ENCODE results near the gene MUSTN1. TPM values are rescaled to one million over a fixed set of nuclear protein-coding genes. Genes with fewer than 3 reads are reported as not detected.

MUSTN1 gene
- total RNA-seq, 4 donors from 2014 or later: 5.5 to 13.1 (median 7.9) TPM

DNA sequence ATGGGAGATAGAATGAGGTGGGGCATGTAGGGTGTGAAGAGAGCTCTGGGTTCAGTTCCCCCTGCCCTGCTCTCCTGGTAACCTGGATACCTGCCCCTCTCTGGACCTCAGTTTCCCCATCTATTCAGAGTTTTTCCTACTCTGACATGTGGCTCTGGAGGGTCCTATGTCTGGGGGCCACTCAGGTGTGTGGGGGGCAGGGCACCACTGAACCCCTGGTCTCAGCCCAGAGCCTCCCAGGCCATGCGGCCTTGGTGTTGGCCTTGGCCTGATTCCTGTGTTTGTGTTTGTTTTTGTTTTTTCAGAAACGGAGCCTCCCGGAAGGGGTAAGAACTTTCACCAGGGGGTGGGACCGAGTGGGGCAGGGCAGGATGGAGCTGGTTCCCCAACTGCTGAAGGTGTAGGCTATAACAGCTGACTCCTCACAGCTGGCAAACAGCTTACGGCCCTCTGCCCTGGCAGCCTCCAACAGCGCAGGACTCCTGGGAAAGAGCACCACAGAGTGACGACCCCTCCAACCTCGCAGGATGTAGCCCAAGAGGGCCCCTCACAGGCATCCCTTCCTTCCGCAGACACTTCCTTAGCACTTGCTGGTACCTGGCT, 39.4 kb downstream of the MUSTN1 start:
- WGBS, 2 donors: 73 to 77% methylated on average over 9 of the region's 9 CpGs

DNA sequence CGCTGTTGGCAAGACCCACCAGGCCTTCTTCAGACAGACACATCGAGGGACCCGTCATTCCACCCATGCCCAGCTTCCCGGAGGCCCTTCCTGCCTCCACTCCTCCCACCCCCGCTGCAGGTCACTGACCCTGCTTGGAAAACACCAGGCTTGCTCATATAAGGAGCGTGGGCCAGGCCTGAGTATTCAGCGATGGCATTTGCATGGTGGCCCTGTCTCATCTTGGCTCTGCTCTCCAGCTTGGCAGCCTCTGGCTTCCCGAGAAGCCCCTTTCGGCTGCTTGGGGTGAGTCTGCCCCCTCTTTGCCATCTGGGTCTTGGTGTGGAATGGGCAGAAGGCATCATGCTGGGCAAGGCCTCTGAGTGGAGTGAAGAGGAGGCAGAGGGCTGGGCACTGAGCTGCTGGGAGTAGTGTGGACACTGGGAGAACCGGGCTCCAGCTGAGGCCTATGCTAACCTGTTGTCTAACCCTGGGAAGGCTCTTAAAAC, 40.2 kb downstream of the MUSTN1 start, which contains the start of gene ITIH3:
Gene ITIH3 (plus strand): TSS at position 185 of the 488 bp plus-strand sequence. CDS start 8 bp downstream, at position 193.
- TF ChIP-seq POLR2A (IDR thresholded peaks at IDR 0.05): no peak
- TF ChIP-seq, protein P1, sequence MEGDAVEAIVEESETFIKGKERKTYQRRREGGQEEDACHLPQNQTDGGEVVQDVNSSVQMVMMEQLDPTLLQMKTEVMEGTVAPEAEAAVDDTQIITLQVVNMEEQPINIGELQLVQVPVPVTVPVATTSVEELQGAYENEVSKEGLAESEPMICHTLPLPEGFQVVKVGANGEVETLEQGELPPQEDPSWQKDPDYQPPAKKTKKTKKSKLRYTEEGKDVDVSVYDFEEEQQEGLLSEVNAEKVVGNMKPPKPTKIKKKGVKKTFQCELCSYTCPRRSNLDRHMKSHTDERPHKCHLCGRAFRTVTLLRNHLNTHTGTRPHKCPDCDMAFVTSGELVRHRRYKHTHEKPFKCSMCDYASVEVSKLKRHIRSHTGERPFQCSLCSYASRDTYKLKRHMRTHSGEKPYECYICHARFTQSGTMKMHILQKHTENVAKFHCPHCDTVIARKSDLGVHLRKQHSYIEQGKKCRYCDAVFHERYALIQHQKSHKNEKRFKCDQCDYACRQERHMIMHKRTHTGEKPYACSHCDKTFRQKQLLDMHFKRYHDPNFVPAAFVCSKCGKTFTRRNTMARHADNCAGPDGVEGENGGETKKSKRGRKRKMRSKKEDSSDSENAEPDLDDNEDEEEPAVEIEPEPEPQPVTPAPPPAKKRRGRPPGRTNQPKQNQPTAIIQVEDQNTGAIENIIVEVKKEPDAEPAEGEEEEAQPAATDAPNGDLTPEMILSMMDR (IDR thresholded peaks at IDR 0.05): no peak
- no peak for DNase-seq (ENCODE audit: low spot score in 2 of 2)
- WGBS, 2 donors: 77 to 78% methylated on average over 10 of the region's 10 CpGs
- intact Hi-C loops (cut with DNase I; ENCODE audit: low total_unique reads): no loop called here
- H3K4me3 ChIP-seq (ENCODE audit: low read depth, poor library complexity, severe bottlenecking): no peak within 1 kb of the TSS

More for the DNA sequence above, 39.4 kb downstream of the MUSTN1 start:
- no peak overlapping the region for H3K4me3 ChIP-seq (ENCODE audit: low read depth, poor library complexity, severe bottlenecking)
- intact Hi-C loops (cut with DNase I; ENCODE audit: low total_unique reads): no loop called here
- TF ChIP-seq POLR2A (IDR thresholded peaks at IDR 0.05): no peak
- TF ChIP-seq, protein P1 (IDR thresholded peaks at IDR 0.05): no peak
- DNase-seq (ENCODE audit: low spot score in 2 of 2): no peak

DNA sequence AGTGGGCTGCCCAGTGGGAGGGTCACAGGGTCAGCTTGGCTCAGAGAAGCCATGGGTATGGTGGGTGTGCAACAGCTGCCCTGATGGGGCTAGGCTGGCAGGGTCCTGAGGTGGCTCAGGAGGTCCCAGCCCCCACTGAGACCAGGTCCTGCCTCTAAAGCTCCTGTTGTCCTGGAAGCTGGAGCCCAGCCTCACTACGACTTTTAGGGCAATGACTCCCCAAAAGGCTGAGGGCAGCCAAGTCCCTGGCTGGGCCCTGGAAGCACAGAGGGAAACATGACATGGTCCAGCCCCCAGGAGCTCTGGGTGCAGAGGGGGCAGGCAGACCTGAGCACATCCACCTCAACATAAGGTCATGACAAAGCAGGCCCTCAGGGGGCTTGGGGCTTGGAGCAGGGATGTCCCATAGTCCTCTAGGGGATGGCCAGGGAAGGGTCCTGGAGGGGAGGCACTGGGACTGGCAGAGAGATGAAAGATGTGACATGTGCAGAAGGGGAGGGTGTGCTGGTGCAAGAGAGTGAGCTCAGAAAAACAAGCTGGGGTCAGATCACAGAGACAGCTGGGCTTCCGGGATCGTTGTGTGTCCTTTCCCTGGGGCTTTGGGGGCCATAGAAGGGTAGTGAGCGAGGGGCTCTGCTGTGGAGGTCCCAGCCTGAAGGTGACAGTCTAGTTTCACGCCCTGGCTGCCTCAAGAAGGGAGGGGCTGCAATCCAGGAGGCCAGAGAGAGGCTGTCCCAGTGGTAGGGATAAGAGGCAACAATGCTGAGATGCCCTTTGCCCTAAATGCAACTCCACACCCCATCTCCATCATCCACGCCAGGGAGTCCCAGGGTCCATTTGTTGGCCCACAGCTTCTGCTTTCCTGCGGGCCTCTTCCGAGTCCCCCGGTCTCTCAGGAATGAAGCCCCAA, 40.9 kb downstream of the MUSTN1 start:
- no peak overlapping the region for H3K4me3 ChIP-seq (ENCODE audit: low read depth, poor library complexity, severe bottlenecking)
- no peak for DNase-seq (ENCODE audit: low spot score in 2 of 2)
- no peak for TF ChIP-seq POLR2A (IDR thresholded peaks at IDR 0.05)
- TF ChIP-seq, protein P1 (IDR thresholded peaks at IDR 0.05): no peak
- 80 to 83% methylated on average over 9 of the region's 9 CpGs for WGBS, 2 donors
- intact Hi-C loops (cut with DNase I; ENCODE audit: low total_unique reads): no loop called here

DNA sequence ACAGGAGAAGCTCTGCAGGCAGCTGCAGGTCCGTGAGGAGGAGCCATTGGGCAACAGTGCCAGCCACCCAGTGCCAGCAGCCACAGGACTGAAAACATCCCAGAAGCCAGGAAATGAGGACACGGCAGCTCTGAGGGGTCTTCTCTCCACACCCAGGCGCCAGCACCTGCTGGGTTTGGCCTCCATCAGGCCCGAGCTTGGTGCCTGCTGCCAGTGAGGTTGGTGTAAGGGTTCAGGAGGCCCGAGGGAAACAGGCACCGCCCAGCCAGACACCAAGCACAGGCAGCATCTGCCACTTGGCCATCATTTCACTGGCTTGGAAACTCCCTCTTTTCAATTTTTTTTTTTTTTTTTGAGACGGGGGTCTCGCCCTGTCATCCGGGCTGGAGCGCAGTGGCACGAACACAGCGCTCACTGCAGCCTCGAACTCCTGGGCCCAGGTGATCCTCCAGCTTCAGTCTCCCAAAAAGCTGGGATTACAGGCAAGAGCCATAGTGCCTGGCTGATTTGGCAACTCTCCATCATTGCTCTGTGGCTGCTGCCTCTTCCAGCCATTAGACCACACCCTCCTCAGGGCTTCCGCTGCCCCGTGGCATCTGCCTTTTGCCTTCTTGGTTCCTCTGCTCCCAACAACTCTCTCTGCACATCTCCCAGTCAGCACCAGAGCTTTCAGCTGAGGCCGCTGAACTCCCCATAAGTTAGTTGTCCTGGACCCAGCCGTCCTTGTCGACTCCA, 41.7 kb downstream of the MUSTN1 start:
- intact Hi-C loops (cut with DNase I; ENCODE audit: low total_unique reads): no loop called here
- no peak for TF ChIP-seq POLR2A (IDR thresholded peaks at IDR 0.05)
- TF ChIP-seq, protein P1 (IDR thresholded peaks at IDR 0.05): no peak
- H3K4me3 ChIP-seq (ENCODE audit: low read depth, poor library complexity, severe bottlenecking): no peak overlapping the region
- WGBS, 2 donors: 55 to 62% methylated on average over 18 of the region's 18 CpGs
- DNase-seq (ENCODE audit: low spot score in 2 of 2): no peak

DNA sequence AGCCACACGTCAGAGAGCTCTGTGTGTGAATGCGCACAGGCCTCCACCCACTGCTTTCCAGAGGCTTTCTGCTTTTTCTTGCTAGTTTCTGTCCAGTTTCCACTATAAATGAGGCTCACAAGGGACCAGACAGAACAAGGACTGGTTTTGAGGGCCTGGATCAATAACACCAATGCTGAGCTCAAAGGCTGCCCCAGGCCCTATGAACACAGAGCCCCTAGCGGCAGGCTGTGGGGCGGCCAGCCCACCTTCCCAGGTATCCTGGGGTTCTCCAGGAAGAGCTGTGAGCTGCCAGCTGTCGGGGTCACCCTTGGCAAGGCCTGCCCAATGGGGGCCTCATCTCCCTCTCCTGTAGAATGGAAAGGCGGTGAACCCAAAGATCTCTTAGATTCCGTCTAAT, 42.4 kb downstream of the MUSTN1 start:
- intact Hi-C loops (cut with DNase I; ENCODE audit: low total_unique reads): no loop called here
- DNase-seq (ENCODE audit: low spot score in 2 of 2): no peak
- whole genome bisulfite sequencing, 2 donors: 84 to 92% methylated on average over 7 of the region's 7 CpGs
- TF ChIP-seq, protein P1 (IDR thresholded peaks at IDR 0.05): no peak
- no peak for TF ChIP-seq POLR2A (IDR thresholded peaks at IDR 0.05)
- no peak overlapping the region for H3K4me3 ChIP-seq (ENCODE audit: low read depth, poor library complexity, severe bottlenecking)

All from lower leg skin (tissue), 4 donors.